ENCODE measurements around the gene PTEN.
"Not testable (repeated sequence)": the region's sequence is repeated elsewhere in the genome, so short reads cannot be mapped to it uniquely, and the experiment has no call there.

Gene PTEN

DNA sequence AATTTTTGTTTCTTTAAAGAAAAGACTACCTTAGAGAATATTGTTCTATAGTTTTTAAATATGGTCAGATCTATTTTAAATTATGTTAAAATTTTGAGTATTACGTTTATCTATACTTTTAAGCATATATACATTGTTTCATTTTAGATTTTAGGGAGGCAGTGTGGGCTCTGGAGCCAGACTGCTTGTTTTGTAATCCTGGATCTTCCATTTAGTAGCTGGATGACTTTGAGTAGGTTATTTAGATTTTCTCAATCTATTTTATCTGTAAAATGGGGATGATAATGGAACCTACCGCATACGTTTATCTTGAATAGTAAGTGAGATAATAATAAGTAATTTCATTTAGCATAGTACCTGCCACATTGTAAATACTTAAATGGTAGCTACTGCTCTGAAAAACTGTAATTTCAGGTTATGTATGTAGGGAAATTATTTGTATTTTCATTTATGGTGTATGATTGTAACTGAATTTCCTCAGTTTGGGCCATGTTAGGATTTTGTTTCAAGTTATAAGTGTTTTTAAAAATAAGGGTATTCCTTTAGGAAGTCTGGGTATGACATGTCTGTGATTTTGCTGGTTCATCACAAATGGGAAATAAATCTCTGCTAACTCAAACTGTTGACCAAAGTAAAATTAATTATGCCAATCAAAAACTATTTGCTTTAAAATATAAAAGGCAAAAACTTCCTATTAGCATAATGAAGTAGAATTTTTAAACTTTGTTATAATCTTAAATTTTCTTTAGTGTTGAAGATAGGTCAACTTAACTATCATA, 6.5 kb downstream of the PTEN start:
- no peak for DNase-seq (ENCODE audit: low spot score)

DNA sequence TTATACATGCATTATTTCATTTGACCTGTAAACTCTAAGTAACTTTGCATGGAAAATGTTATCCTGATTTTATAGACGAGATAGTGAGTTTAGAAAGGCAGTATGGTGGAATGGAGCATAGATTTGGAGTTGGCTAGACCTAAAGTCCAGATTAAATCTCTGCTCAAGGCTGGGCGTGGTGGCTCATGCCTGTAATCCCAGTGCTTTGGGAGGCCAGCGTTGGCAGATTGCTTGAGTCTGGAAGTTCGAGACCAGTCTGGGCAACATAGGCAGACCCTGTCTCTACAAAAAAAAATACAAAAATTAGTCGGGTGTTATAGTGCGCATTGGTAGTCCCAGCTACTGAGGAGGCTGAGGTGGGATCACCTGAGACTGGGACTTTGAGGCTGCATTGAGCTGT, 9.4 kb downstream of the PTEN start:
- DNase-seq (ENCODE audit: low spot score) = no peak

DNA sequence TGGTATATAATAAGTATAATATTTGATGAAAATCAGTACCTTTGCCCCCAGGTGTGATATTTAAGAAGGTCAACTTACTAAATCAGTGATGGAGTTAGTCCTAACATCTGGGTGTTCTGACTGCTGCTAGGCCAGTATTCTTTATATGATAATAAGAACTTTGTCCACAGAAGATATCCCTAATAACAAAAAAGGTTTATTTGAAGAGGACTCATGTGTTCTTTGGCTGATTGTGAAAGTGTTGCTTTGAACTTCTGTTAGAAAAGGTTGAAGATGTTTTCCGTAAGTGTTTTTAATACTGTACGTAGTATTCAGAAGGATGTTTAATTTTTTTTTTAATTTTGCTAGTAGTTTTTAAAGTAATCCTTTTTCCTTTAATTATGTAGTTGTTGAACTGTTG, 10.2 kb downstream of the PTEN start:
- no peak for DNase-seq (ENCODE audit: low spot score)

DNA sequence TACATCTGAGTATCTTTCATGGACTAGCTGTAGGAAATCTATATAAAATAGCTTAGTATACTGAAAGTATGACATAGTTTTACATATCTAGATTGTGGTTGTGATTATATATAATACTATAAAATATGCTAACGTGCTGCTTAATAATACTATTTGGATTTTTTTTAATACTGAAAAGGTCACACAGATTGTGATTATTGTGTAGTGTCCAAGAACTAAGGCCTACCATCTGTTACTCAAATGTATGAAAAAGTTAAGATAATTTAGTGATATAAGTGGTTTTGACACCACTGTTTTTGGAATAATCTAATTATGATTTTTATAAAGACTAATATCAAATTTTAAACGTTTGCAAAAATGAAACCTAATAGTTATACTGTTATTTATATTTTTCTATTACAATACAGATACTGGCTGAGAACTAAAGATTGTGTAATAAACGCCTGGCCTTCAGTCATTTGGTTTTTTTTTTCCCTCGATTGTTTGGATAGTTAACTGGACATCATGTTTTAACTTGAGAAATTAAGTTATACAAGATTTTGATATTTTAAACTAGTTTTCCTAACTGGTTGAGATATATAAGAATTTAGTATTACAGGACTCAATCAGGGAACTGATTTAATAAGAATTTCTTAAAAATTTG, 12.6 kb downstream of the PTEN start:
- DNase-seq (ENCODE audit: low spot score) = no peak

DNA sequence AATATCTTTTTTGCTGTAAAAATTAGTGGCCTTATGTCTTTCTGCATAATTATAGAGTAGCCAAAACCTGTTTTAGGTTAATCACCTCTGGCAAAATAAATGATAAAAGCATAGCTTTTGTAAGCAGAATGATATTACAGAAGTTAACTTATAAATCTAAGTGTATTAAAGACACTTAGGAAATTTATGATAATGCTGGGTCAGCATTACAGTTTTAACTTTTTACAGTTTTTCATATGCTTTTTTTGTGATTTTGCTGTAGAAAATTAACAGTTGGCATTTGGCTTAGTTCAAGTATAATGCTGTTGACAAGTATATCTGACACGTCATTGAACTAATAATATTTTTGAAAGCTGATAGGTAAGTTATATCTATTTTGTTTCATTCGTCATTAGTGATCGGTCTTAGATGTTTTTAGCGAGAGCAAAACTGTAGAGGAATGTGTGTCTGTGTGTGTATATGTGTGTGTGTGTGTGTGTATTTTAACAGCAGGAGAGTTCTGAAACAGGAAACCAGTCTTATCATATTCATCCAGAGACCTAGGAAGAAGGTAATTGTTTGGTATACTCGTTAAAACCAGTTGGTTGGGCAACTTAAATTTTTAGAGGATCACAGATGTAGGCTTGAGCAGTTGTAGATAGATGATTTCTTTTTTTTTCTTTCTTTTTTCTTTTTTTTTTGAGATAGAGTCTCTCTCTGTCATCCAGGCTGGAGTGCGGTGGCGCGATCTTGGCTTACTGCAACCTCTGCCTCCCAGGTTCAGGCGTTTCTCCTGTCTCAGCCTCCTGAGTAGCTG, 15.4 kb downstream of the PTEN start:
- no peak for DNase-seq (ENCODE audit: low spot score)

DNA sequence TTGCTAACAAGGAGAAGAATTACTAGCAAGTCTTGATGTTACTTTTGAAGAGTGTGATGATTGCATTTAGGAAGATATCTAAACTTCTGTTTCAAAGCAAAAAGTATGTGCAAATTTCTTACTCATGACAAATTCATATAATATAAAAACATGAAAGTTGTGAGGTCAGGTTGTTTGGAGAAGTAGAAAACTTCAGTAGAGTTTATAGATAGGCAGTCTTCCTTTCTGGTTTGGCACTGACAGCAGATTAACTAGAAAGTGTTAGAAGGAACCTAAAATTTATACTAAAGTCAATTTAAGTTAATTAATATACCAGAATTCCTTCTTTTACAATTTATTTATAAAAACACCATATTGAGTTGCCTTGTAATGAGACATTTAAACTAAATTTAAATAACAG, 16.9 kb downstream of the PTEN start:
- no peak for DNase-seq (ENCODE audit: low spot score)

DNA sequence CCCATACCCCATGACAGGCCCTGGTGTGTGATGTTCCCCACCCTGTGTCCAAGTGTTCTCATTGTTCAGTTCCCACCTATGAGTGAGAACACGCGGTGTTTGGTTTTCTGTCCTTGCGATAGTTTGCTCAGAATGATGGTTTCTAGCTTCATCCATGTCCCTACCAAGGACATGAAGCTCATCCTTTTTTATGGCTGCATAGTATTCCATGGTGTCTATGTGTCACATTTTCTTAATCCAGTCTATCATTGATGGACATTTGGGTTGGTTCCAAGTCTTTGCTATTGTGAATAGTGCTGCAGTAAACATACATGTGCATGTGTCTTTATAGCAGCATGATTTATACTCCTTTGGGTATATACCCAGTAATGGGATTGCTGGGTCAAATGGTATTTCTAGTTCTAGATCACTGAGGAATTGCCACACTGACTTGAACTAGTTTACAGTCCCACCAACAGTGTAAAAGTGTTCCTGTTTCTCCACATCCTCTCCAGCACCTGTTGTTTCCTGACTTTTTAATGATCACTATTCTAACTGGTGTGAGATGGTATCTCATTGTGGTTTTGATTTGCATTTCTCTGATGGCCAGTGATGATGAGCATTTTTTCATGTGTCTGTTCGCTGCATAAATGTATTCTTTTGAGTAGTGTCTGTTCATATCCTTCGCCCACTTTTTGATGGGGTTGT, 18.1 kb downstream of the PTEN start:
- DNase-seq (ENCODE audit: low spot score) = not testable (repeated sequence)

DNA sequence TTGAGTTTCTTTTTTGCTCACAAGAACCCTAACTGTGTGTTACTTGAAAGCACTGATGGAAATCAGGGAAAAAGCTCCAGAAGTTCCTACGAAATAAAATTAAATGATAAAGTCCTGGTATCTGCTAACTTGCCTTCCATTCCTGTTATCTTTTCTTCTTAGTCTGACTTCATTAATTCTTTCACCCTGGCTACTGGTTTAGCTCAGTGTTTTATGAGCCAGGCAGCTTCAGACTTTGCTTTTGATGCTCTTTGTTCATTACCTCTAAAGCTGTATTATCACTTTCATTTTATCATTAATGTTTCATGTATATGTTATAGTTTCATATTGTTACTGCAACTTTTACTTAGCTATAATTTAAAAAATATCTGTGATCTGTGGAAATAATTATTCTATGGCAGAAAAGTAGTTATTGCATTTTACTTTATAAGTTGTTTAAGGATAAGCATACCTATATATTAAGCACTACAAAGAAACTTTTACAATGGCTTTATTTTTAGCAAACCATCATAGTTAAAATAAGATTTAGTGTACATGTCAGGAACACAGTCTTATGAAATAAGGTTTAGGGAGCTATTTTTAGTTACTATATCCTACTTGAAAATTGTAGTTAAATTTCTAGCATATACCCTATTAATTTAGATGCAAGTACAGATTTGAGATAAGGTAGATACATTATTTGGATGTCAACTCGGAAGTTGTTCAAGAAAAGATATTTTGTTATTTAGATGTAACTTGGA, 19.3 kb downstream of the PTEN start:
- no peak for DNase-seq (ENCODE audit: low spot score)

DNA sequence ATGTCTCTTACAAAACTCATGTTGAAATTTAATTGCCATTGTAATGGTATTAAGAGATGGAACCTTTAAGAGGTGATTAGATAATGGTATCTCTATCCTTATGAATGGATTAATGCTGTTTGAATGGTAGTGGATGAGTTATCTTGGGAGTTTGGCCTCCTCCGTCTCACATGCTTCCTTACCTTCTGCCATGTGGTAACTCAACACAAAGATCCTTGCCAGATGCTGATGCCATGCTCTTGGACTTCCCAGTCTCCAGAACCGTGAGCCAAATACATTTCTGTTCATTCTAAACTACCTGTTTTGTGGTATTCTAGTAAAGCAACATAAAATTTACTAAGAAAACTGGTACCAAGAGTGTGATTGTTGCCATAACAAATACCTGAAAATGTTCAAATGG, 23.2 kb downstream of the PTEN start:
- no peak for DNase-seq (ENCODE audit: low spot score)

DNA sequence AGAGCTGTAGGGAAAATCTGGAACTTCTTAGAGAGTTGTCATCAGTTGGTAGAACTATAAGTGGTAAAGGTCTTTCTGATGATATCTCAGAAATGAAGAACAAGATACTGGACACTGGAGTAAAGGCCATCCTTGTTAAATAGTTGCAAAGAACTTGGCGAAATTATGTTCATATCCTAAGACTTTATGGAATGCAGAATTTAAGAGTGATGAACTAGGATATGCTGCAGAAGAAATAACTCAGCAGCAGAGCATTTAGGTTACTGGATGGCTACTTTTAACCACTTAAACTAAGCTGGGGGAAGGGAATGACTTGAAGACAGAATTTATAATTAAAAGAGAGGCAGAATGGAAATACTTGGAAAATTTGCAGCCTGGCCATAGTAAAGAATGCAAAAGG, 23.7 kb downstream of the PTEN start:
- DNase-seq (ENCODE audit: low spot score) = no peak

DNA sequence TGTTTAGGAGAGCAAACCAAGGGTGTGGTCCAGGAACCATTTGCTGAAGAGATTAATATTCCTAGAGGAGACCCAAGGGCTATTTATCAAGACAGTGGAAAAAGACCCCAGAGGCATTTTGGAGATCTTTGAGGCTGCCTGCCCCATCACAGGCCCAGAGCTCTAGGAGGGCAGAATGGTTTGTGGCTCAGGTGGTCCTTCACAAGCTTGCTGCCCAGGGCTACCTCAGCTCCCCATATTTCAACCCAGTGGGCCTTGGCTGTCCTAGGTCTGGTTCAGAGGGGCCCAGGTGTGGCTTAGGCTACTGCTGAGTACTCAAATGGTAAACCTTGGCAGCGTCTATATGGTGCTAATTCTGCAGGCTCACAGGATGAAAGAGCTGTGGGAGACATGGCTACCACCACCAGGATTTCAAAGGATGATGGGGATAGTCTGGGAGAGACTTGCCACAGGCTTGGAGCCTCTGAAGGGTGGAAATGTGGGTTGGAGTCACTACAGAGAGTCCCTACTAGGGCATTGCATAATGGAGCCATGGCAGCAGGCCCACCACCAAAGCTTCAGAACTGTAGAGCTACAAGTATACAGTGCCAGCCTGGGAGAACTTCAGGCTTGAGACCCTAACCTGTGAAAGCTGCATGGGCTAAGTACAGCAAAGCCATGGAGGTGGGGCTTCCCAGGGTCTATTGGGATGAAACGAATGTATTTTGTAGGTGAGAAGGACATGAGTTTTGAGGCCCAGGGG, 24.3 kb downstream of the PTEN start:
- DNase-seq (ENCODE audit: low spot score) = no peak

DNA sequence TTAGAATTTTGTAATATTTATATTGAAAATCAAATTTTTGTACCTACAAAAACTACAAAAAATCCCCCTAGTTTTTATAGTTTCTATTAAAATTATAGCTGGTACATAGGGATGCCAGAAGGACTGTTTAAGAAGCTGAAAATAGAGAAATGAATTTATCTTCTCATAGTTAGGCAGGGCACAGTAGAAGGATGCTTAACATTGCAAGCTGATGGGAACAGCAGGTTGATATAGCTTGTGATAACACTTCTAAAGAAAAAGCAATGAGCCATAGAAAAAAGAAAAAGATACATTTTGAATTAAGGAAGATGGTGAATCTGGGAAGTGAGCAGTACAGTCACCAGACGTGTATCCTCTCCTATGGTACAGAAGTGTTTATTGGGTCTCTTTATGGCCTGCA, 32.0 kb downstream of the PTEN start:
- DNase-seq (ENCODE audit: low spot score) = no peak

DNA sequence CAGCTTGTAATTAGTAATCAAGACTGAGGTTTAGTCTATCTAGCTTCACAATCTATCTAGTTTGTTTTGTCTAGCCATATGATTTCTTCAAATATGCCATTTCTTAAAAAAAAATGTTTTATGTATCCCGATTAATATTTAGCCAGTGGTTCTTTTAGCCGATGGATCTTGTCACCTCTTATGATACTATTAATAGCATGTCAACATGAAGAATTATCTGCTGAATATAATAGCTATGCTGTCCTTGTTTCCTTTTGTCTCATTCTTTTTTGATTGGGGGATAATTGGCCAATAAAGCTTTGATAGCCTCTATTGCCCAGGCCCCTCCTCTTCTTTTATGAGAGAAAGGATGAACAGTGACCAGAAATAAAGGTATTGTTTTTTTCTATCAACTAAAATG, 32.8 kb downstream of the PTEN start:
- no peak for DNase-seq (ENCODE audit: low spot score)

DNA sequence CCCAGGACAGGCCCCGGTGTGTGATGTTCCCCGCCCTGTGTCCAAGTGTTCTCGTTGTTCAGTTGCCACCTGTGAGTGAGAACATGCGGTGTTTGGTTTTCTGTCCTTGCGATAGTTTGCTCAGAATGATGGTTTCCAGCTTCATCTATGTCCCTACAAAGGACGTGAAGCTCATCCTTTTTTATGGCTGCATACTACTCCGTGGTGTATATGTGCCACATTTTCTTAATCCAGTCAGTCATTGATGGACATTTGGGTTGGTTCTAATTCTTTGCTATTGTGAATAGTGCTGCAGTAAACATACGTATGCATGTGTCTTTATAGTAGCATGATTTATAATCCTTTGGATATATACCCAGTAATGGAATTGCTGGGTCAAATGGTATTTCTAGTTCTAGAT, 34.5 kb downstream of the PTEN start:
- DNase-seq (ENCODE audit: low spot score) = not testable (repeated sequence)

DNA sequence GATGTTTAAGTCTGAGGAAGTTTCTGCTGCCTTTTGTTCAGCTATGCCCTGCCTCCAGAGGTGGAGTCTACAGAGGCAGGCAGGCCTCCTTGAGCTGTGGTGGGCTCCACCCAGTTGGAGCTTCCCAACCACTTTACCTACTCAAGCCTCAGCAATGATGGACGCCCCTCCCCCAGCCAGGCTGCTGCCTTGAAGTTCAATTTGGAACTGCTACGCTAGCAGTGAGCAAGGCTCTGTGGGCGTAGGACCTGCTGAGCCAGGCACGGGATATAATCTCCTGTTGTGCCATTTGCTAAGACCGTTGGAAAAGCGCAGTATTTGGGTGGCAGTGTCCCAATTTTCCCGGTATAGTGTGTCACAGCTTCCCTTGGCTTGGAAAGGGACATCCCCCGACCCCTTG, 40.0 kb downstream of the PTEN start:
- DNase-seq (ENCODE audit: low spot score) = not testable (repeated sequence)

DNA sequence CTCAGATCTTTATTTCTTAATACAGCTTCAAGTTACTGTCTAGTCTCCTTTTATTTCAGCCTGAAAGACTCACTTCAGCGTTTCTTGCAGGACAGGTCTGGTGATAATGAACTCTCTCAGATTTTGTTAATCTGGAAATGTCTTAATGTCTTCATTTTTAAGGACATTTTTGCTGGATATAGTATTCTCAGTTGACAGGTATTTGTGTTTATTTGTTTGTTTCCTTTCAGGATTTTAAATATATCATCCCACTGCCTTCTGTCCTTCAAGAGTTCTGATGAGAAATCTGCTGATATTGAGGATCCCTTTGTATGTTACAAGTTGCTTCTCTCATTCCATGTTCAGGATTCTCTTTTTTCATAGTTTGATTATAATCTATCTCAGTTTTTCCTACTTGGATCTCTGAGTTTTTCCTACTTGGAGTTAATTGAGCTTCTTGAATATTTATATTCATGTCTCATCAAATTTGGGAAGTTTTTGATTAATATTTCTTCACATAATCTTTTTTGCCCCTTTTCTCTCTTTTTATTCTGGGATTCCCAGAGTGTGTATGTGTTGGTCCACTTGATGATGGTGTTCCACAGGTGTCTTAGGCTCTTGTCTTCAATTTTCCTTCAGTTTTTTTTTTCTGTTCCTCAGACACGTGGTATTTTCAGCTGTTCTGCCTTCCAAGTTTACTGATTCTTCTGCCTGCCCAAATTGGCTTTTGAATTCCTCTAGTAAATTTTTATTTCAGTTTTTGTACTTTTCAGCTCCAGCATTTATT, 49.9 kb downstream of the PTEN start:
- no peak for DNase-seq (ENCODE audit: low spot score)

DNA sequence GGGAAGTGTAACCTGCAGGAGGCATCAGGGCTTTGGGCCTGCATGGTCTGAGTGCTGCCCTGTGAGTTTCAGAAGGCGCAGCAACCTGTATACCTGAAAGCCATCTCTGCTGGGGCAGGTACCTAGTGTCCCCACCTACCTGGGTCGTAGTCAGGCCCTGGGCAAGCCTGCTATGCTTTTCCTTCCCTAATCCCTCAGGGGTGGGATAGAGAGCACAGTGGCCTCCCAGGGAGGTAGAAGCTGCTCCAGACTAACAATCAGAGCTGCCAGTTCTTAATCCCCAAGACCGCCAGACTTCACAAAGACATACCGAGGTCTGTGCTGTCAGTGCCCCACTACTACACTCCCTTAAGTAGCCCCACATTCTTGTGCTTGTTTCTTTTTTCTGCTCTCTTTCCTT, 52.0 kb downstream of the PTEN start:
- no peak for DNase-seq (ENCODE audit: low spot score)

DNA sequence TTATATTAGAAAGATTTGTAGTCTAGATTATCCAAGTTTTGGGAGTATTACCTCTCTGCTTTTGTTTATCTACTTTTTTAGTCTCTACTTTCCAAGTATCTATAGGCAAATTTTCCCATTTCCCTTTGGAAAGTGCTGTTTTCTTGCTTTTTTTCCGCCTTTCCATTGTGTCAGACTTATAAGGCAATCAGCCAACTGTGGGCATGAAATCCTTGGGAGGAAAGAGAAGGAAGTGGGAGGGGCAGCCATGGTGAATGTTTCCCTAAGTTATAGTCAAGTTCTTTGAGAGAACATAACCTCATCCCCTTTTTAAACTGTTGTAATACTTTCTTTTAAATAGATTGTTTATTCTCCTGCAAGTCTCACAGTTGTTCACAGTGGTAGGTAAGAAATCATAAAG, 52.6 kb downstream of the PTEN start:
- no peak for DNase-seq (ENCODE audit: low spot score)

DNA sequence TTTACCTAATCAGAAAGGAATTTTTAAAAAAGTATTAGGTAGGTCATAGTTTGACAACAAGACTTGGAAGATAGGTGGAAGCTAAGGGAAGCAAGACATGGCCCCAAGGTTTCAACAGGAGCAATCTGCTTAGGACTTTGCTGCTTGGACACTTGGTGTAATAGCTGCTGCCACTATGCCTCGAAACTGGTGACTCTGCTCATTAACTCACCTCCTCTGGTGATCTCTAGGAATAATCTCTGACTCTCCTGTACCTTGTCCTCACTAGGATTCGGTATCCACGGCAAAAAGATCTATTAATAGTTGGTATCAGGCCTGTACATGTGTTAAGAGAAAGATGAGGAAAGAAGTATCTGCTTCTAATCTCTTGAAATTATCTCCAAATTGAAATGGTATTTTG, 53.1 kb downstream of the PTEN start:
- DNase-seq (ENCODE audit: low spot score) = no peak

DNA sequence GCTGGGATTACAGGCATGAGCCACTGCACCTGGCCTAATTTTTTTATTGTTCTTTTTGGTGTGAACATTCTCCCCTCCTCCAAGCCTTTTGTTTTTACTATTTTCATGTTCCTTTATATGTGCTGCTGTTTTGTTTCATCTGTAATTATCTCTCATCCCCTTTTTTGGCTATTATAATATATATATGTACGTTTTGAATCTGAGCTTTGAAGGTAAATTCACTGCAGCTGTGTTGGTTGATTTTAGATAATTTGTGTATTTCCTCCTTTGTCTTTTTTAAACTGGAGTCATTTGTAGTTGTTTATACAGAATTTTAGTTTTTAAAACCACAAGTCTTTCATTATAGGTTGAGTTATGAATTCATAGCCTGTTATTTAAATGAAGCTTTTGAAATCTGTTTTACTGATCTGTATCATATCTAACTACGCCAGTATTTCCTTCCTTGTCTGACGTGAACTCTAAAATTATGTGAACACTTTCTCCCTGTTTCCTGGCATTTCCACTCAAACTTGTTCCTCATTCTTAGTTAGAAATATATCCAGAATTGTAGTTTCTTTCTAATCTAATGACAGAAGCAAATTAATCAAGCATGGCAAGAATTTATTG, 54.9 kb downstream of the PTEN start:
- DNase-seq (ENCODE audit: low spot score) = no peak
